ENCODE results near the gene IGF2R.

IGF2R gene

DNA sequence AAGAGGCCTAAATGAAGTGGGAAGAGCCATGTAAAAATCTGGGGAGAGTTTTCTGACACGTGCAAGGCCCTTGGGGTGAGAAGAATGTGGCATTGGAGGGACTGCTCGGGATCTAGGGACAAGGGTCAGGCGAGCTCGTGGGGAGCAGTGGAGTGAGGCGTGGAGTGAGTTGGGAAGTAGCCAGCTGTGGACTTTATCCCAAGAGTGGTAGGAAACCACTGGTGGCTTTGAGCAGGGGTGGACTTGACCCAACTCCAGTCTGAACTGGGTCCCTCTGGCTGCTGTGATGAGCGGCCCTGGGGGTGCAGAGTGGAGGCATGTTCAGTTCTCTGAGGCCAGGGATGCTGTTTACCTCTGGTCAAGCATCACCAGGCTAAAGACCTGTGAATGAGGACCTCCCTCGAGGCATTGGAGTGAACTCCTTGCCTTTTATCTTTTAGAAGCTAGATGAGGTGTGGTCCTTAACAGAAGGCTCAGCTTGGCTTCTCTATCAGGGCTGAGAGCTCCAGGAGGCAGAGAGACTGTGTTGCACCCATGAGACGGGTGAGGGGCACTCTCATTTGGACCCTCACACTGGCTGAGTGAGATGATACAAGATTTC, 173.3 kb downstream of the IGF2R start:
- no peak for DNase-seq

DNA sequence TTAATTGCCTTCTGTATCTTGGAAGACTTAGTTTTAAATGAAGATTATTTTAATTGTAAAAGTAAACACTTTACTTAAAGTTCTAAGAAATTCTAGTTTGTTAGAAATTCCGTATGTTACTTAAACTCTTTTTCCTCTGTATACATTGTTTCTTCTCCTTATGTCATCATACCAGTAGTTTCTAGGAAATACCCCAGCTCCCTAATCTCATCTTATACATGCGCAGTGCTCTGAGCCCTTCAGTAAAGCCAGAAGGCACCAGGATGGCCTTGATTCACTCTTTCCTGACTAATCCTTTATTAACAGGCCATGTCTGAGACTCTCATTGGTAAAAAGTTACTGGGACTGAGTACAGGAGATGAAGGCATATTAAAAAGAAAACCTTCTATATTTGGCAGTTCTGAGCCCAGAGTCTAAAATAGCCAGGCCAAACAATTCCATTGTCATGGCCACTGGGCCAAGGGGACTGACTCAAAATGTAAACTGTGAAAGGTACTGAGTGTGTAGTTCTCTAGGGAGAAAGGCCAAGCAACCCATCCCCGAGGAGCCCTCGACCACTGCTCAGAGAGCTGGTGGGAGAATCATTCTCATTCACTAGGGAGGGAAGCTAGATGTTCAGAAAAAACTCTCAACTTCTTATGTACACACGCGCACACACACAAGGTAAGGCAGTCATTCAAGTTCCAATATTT, 177.7 kb downstream of the IGF2R start:
- DNase-seq = no peak

DNA sequence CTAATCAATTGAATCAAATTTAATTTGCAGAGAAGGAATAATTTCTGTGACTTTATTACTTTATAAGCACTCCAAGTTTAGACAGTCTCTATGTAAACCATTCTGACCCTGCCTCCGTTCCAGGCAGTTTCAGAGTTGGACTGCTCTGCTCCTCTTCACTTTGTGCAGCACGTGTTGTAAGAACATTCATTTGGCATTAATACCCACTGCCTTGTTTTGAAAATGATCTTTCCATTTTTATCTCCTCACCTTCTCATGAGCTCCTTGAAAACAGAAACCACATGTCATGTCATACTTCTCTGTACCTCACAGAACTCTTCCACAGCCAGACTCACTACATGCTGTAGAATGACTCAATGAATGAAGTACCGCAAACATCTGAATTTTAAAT, 178.3 kb downstream of the IGF2R start:
- DNase-seq = no peak

DNA sequence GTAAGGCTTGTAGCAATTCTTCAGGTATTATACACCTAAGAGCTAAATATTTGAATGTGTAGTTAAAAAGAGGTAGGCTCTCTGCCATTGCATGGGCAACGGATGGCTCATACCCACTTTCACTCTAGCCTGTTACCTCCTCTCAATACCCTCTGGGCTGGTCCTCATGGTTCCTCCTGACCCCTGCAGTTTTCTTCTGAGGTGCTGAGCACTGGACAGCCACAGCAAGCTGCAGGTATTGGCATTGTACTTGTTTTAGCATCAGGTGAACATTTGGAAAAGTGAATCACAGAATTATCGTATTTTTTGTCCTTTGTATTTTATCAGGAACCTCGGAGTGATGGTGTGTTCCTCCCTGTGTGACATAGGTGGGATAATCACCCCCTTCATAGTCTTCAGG, 185.6 kb downstream of the IGF2R start:
- no peak for DNase-seq

GRCh38 chr6:160156842-160157241, 188.0 kb downstream of the IGF2R start:
- peak; percentile 7 for DNase-seq

DNA sequence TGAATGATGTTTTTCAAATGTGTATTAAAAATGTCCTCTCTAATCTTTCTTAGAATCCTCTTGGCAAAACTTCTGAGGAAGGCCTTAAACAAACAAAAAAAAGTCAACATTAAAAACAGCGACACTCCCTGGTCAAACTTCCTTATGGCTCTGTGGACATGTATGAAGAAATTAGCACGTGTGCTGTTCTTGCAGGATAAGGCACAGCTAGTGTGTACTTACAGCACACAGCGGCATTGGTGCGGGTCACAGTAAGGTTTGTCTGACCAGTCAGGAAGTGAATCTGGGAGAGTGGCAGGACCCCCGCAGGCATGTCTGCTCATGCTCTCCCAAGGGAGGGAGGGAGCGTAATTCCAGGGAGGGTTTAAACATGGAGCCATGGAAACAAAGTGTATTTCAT, 191.6 kb downstream of the IGF2R start:
- DNase-seq = no peak

Measured in fibroblast of skin of right biceps (primary cell).